HK-2 (cell line): Measurements from ENCODE around the gene THRB.

Source experiments
- DNase-seq: peaks from one replicate; pipeline ENCODE4 v3.0.0-alpha.2; 2018; ENCODE audit not compliant: unreplicated experiment

The THRB gene

GRCh38 chr3:24351779-24352469 is 142.7 kb downstream of the THRB start:
- no peak for DNase-seq

DNA sequence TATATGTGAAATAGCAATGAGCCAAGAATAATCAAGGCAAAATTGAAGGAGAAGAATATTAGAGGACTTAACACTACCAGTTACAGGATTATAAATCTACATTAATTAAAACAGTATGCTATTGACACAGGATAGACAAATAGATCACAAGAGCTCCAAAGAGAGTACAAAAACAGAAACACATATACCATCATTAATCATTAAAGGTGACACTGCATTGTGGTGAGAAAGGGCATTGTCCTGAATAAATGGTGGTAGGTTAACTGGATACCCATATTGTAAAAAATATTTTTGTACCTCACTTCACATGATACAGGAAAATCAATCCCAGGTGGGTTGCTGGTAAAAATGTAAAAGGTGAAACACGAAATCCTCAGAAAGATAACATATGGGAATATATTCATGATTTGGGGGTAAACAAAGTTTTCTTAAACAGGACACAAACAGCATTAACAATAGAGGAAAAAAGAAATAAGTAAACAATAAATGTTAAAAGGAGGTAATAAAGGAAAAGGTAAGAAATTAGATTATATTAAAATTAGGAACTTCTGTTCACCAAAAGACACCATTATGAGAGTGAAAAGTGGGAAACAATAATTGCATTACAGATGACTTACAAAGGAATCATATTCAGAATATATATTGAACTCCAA is 145.2 kb downstream of the THRB start:
- DNase-seq = no peak

GRCh38 chr3:24348348-24348747 is 146.3 kb downstream of the THRB start:
- DNase-seq = no peak

GRCh38 chr3:24344784-24345439 is 149.7 kb downstream of the THRB start:
- no peak for DNase-seq

DNA sequence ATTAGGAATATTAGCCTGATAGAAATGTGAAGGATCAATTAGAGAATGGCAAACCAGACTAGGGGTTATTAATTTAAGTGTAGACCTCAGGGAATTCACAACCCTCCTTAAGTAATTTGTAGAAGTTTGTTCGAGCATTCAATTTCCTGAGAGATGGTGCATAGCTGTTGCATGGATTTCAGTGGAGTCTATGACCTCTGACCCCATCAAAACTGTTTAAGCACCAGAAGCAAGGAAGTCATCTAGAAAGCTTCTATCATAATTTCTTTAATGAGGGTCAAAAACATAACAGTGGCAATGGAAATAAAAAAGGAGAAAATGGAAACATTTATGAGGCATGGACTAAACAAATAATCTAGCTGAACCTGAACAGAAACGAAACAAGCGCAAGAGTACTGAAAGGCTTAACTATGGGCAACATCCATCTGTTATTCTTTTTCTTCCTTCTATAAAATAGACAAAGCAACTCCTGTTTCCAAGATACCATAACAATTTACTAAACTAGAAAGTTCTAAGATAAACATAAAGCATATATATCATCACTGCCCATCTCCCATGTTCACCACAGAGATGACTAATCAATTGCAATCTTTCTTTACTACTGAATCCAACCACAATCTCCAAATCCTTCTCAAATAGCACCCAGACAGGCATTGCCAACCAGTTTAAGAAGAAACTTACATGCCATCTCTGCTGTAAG is 151.4 kb downstream of the THRB start:
- DNase-seq = no peak

- DNase-seq = no peak
Observed at GRCh38 chr3:24342275-24342674, 152.4 kb downstream of the THRB start.

GRCh38 chr3:24341668-24342067 is 153.0 kb downstream of the THRB start:
- DNase-seq = no peak

- DNase-seq = no peak
Observed at GRCh38 chr3:24340966-24341365, 153.7 kb downstream of the THRB start.

GRCh38 chr3:24340161-24340560 is 154.5 kb downstream of the THRB start:
- DNase-seq = no peak

GRCh38 chr3:24339266-24339825 is 155.3 kb downstream of the THRB start:
- DNase-seq = no peak

DNA sequence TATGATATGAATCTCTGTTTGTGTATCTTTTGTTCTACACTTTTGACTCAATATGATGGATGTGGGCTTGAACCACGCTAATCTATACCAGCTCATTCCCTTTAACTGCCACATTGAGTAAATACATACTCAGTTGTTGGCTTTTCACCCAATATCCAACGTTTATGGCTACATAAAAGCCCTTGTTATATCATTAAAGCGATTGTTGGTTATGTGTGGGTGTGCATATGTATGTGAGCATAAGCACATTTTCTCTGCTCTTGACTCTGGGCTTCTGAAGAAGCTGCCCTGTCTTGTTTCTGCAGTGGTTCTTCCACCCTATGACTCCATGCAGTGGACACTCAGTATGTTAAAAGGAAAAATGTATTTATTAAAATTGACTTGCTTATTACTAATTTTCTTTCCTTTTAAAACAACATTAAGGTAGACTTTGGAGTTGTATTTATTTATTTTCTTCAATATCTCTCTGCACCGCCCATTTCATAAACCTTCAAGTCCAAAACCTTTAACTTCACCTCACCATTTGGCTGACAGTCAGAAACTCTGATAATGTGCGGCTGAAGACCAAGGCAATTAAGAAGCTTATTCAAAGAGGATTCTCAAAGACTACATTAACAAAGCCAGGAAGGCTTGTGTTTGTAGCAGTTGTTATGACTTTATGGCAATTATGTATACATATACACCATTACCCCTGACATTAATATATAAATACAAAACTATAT is 156.1 kb downstream of the THRB start:
- DNase-seq = no peak

DNA sequence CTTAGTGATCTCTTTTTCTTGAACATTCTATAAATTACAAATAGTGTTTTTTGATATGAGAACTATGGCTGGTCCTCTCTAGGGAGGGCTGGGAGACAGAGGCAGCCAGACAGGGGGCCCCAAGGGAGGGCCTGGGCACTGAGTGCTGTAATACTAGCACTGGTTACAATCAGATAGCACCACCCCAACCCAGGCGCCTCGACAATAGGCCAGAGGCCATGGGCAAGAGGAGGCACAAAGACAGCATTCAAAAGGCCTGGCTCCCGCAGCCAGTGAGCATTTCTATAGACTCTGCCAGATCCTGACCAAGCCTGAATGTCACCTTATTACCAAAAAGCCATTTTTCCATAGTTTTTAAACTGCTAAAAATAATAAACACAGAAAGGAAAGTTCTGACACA is 158.5 kb downstream of the THRB start:
- no peak for DNase-seq

GRCh38 chr3:24332092-24332491 is 162.6 kb downstream of the THRB start:
- DNase-seq = no peak

- DNase-seq = no peak
Observed at GRCh38 chr3:24323272-24323671, 171.4 kb downstream of the THRB start.

- DNase-seq = no peak
Observed at GRCh38 chr3:24320601-24321000, 174.0 kb downstream of the THRB start.

DNA sequence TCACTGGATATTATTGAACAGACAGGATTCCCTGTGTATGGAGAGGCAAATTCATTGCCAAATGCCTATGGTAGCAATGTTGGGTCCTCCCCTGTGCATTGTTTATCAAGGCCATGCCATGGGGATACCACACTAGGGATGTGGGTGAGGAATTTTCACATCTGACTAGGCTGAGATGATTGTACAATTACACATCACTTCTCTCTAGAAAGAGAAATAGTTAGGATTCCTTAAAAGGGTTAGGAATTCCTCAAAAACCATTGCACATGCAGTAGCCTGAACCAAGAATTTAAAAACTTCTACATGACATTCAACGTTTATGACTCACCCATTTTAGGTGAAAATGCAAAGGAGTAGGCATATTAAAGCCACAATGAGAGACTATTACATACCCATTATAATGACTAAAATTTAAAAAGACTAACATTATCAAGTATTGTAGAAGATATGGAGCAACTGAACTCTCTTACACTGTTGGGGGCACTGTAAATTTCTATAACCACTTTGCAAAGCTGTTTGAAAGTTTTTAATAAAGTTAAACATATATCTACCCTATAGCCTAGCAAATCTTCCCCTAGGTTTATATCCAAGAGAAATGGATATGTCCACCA is 175.9 kb downstream of the THRB start:
- no peak for DNase-seq

DNA sequence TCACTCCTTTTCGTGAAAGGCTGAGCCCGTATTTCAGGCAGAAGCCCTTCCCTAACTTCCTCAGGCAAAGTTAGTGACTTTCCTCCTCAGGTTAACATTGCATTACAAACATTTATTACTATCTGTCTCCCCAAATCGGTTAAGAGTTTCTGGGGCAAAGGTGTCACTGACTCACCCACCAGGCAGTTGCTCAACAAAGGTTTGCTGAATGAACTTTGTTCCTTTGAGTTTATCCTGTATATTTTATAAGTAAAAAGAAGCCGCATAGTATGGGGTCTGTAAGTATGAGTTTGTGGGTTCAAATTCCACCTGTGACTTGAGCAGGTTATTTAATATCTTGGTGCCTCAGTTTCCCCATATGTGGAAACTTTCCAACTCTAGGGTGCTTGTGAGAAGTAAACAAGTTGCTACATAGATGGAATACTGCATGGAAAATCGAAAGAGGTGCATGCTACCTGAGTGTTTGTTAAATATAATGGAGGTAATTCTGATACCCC is 177.7 kb downstream of the THRB start:
- DNase-seq = no peak

- DNase-seq = no peak
Observed at GRCh38 chr3:24315971-24316370, 178.7 kb downstream of the THRB start.

- DNase-seq = no peak
Observed at GRCh38 chr3:24315356-24315755, 179.3 kb downstream of the THRB start.

DNA sequence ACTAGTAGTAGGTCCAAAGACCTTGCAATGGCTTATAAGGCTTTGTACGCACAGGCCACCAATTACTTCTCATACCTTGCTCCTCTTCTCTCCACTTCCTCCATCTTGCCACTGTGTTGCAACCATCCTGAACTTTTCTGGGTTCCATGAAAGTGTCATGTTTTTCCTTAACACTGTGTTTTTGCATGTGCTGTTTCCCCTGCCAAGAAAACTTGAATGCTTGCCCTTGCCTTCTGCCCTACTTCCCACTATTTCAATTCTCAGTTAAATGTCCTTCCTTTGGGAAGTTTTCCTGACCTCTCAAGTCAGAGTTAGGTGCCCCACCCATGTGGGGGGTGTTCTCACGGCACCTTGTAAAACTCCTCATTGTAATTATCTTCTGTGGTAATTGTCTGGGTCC is 182.8 kb downstream of the THRB start:
- DNase-seq = no peak

DNA sequence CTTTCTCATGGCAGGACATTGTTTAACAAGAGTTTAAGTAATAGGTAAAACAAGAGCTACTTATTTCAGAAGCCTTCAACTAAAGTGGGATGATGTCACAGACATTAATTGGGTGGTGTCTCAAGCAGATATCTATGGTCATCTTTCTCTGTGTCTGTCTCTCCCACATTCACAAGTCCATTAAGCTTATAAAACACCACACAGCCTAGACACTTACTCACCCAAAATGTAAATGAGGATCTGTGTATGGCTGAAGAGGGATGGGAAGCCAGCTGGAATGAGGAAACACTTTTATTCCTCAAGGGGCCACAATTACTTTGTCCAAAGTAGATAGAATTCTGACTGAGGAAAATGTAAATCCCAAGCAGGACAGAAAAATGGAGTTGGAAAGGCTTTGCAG is 183.8 kb downstream of the THRB start:
- no peak for DNase-seq
